ENCODE measurements around the gene ATE1. TPM values are rescaled to one million over a fixed set of nuclear protein-coding genes. Genes with fewer than 3 reads are reported as not detected.

The ATE1 gene
- total and polyA plus RNA-seq, 8 donors: 2.8 to 15.4 (median 8.5) TPM

GRCh38 chr10:121734589-121735045, 193.2 kb downstream of the ATE1 start:
- intact Hi-C loops (cut with DNase I): loop anchor here in 2 of 3 donors (5.0 kb wide), 2 partner anchors 787 to 792 kb away; no protein-coding TSS in a partner anchor
- WGBS, 2 donors: 9 to 17% methylated on average over 11 of the region's 11 CpGs
- Histone ChIP-seq H3K27ac (no peak overlapping the region), H3K27me3 (peaks cover 0 to 6% (median 0%) of the 10 kb centered on the region in 4 donors), H3K9me3 (no peaks in the 10 kb centered on the region), H3K4me3 (no peak overlapping the region), H3K4me1 (no peaks in the 10 kb centered on the region), H3K36me3 (no peaks in the 10 kb centered on the region)
- peak; percentile 55 to 69 (median 60) for TF ChIP-seq CTCF (IDR thresholded peaks at IDR 0.05)
- FAIRE-seq: peak; percentile 49
- peak in 3 of 4 donors; percentile 43 to 66 (median 43) for ATAC-seq
- DNase-seq: peak in 2 of 6 donors; percentile 17 to 35

- Histone ChIP-seq H3K4me1 (no peaks in the 10 kb centered on the region), H3K9me3 (no peaks in the 10 kb centered on the region), H3K36me3 (no peaks in the 10 kb centered on the region), H3K27me3 (peaks cover 0 to 6% (median 0%) of the 10 kb centered on the region in 4 donors), H3K27ac (no peak overlapping the region), H3K4me3 (no peak overlapping the region)
- FAIRE-seq (no peak), DNase-seq (no peak), ATAC-seq (no peak)
- no peak for TF ChIP-seq CTCF (IDR thresholded peaks at IDR 0.05)
- 70 to 71% methylated on average over 16 of the region's 16 CpGs for WGBS, 2 donors
- intact Hi-C loops (cut with DNase I): loop anchor here in 2 of 3 donors (5.0 kb wide), 2 partner anchors 786 to 791 kb away; no protein-coding TSS in a partner anchor
Measured at GRCh38 chr10:121732656-121733445, 195.0 kb downstream of the ATE1 start.

- 54 to 68% methylated on average over 3 of the region's 3 CpGs for WGBS, 2 donors
- no peak for TF ChIP-seq CTCF (IDR thresholded peaks at IDR 0.05)
Measured at GRCh38 chr10:121732172-121732571, 195.7 kb downstream of the ATE1 start.

GRCh38 chr10:121724282-121724681, 203.5 kb downstream of the ATE1 start:
- intact Hi-C loops (cut with DNase I): loop anchor here in 1 of 3 donors (10.0 kb wide), 1 partner anchor 109 kb away; no protein-coding TSS in a partner anchor
- Histone ChIP-seq H3K4me3 (no peak overlapping the region), H3K27me3 (no peaks in the 10 kb centered on the region), H3K4me1 (no peaks in the 10 kb centered on the region), H3K36me3 (no peaks in the 10 kb centered on the region), H3K27ac (no peak overlapping the region), H3K9me3 (no peaks in the 10 kb centered on the region)
- ATAC-seq (no peak), DNase-seq (no peak), FAIRE-seq (no peak)
- TF ChIP-seq CTCF (IDR thresholded peaks at IDR 0.05): no peak

More at GRCh38 chr10:121732172-121732571, 195.7 kb downstream of the ATE1 start:
- Histone ChIP-seq H3K27me3 (peaks cover 0 to 6% (median 0%) of the 10 kb centered on the region in 4 donors), H3K9me3 (no peaks in the 10 kb centered on the region), H3K36me3 (no peaks in the 10 kb centered on the region), H3K4me3 (no peak overlapping the region), H3K27ac (no peak overlapping the region), H3K4me1 (no peaks in the 10 kb centered on the region)
- intact Hi-C loops (cut with DNase I): loop anchor here in 2 of 3 donors (5.0 kb wide), 2 partner anchors 785 to 790 kb away; no protein-coding TSS in a partner anchor
- DNase-seq: no peak
- no peak for ATAC-seq
- FAIRE-seq: no peak
